HG02642 (cell line): ENCODE measurements around the gene FOXO1.

Experiments used
- ATAC-seq: cut with Tn5 transposase; IDR thresholded peaks from one replicate; pipeline ENCODE4 v1.9.1; 2021; ENCODE audit warnings: mild to moderate bottlenecking; ENCODE audit not compliant: unreplicated experiment, poor library complexity

FOXO1 gene

GRCh38 chr13:40666933-40667621 is 636 bp upstream of the FOXO1 start:
- ATAC-seq = peak; percentile 21

- ATAC-seq = peak; percentile 5
Measured at GRCh38 chr13:40665126-40666044, 1.1 kb downstream of the FOXO1 start.

- peak; percentile 38 for ATAC-seq
Measured at GRCh38 chr13:40664350-40665125, 1.9 kb downstream of the FOXO1 start.

- ATAC-seq = peak; percentile 25
Measured at GRCh38 chr13:40664100-40664349, 2.4 kb downstream of the FOXO1 start.

- ATAC-seq = peak; percentile 24
Measured at GRCh38 chr13:40662866-40663265, 3.6 kb downstream of the FOXO1 start.

GRCh38 chr13:40661875-40662665 is 4.4 kb downstream of the FOXO1 start:
- ATAC-seq = no peak

GRCh38 chr13:40660692-40661091 is 5.7 kb downstream of the FOXO1 start:
- ATAC-seq = no peak

- ATAC-seq = no peak
Measured at GRCh38 chr13:40660141-40660664, 6.2 kb downstream of the FOXO1 start.

- ATAC-seq = no peak
Measured at GRCh38 chr13:40657951-40658350, 8.5 kb downstream of the FOXO1 start.

GRCh38 chr13:40657307-40657706 is 9.1 kb downstream of the FOXO1 start:
- no peak for ATAC-seq

- ATAC-seq = no peak
Measured at GRCh38 chr13:40656358-40656757, 10.1 kb downstream of the FOXO1 start.

- ATAC-seq = no peak
Measured at GRCh38 chr13:40653527-40654318, 12.7 kb downstream of the FOXO1 start.

GRCh38 chr13:40652588-40652940 is 13.9 kb downstream of the FOXO1 start:
- ATAC-seq = peak; percentile 39

- peak; percentile 61 for ATAC-seq
Measured at GRCh38 chr13:40651866-40652587, 14.4 kb downstream of the FOXO1 start.

- ATAC-seq = no peak
Measured at GRCh38 chr13:40648841-40649240, 17.6 kb downstream of the FOXO1 start.

GRCh38 chr13:40648040-40648439 is 18.4 kb downstream of the FOXO1 start:
- no peak for ATAC-seq

- no peak for ATAC-seq
Measured at GRCh38 chr13:40644838-40645604, 21.4 kb downstream of the FOXO1 start.
